CD4-positive, alpha-beta T cell treated with Interleukin-10 for 1 hour (primary cell): ENCODE data around the gene SLC13A4.
"Not testable (repeated sequence)": the region's sequence is repeated elsewhere in the genome, so short reads cannot be mapped to it uniquely, and the experiment has no call there.

Source experiments
- DNase-seq: peaks from one replicate; pipeline ENCODE4 v3.0.0-alpha.2; 2020

SLC13A4 gene

DNA sequence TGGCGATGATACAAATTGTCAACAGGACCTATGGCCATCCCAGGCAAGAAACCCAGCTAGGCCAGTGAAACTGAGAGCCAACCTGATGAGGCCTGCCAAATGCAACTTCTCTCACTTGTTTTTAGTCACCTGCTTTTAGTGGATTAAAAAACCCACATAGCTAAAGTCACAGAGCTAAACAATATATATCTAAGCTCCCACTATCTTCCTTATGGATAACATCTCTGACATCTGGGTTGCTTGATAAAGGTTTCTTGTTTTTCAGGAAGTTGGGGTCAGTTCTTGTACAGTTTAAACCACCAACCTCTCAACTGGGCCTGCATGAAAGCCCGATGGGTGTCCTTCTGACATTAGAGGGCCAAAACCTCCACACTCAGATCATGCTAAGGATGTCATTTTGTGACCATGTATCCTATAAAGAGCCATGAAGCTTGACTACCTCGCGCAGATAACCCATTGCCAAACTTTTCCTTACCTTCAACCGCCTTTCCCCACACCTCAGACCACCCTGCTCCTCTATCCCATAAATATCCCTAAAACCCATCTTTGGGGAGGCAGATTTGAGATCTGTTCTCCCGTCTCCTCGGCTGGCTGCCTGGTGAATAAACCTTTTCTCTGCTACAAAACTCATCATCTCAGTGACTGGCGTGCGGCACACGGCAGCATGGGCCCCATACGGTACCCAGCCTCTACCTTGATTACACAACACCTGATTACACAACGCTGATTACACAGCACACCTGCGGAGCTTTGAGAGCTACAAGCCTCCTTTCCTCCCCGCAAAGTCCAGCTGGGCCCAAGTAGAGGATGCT, 66.5 kb downstream of the SLC13A4 start:
- DNase-seq: peak; percentile 8

DNA sequence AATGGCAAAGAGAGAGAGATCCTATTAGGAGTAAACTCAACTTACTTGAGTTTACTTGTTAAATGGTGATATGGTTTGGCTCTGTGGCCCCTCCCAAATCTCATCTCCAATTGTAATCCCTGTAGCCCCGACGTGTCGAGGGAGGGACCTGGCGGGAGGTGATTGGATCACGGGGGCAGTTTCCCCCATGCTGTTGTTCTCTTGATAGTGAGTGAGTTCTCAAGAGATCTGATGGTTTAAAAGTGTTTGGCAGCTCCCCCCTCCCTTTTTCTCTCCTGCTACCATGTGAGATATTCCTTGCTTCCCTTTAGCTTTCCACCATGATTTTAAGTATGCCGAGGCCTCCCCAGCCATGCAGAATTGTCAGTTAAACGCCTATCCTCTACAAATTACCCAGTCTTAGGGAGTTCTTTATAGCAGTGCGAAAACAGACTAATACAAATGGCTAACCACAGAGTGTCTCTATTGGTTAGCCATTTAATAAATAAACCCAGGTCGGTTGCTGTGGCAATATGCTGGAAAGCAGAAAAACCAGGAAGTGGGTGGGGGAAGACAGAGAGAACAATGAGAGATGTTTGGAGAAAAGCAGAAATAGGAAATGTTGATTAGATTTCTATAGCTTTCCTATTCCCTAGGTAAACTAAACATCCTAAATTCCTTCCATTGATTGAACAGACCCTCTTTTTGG, 68.7 kb downstream of the SLC13A4 start:
- no peak for DNase-seq

DNA sequence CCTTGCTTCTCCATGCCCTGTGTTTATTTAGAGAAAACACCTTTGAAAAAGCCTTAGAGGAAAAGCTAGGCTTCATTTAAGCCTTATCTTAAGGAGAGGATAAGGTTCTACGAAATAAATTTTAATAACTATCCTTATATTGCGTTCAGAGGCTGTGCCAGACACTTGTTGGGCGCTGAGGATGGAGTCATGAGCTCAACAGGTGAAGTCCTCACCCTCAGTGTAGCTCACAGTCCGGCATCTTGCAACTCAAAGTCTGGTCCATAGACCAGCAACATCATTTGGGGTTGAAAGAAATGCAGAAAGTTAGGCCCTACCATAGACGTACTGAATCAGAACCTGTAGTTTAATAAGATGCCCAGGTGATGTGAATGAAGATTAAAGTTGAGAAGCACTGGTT, 69.4 kb downstream of the SLC13A4 start:
- no peak for DNase-seq

DNA sequence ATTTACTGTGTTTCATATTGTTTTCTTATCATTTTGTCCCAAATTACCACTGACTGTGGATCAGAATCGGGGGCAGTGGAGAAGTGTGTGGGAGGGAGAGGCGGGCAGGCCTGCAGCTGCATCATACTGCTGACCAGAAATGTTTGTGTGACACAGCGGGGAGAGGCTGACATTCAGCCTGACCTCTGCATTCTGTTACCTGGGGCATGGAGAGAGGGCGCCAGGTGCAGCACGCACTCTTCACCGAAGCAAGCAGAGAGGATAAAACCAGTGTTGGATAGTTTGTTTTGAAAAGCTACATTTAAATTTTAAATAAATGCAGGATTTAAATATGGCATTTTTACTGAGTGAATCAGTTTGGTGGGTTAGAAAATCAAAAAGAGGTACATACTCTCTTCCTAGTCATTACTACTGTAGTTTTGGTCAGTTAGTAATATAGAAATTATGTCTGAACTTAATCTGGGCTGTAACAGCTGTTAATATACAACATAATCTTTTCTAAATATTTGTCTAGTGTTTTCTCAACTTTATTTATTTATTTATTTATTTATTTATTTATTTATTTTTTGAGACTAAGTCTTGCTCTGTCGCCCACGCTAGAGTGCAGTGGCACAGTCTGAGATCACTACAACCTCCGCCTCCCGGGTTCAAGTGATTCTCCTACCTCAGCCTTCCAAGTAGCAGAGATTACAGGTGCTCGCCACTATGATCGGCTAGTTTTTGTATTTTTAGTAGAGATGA, 74.5 kb downstream of the SLC13A4 start:
- DNase-seq: no peak

DNA sequence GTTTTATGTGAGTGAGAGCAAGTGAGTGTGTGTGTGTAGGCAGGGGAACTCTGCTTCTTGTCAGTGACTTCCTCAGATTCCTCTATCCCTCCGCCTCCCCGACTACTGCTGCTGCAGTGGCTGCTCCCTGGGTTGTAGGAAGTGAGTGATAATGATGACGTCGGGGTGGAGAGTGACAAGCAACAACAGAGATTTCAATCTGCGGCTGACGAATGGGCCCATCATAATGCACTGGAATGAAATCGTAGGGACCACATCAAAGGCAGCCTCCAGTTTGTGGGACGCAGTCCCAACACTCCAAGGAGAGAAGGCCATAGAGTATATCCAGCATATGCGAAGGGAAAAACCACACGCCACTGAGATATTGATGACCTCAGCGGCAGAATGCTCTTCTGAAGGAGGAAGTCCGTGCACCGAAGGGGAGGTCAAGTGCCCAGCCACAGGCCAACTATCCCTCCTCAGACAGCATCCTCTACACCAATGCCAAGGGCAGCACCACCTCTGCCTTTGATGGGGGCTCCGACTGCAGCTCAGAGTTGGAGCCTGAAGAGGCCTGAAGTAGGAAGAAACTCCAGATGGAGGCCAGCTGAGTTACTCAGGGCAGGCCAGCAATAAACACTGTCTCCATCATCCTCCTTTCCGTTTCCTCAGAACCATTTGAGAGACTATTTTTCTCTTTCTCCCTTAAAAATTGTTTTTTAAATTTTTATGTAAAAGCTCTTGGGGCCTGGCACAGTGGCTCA, 77.0 kb downstream of the SLC13A4 start:
- no peak for DNase-seq

DNA sequence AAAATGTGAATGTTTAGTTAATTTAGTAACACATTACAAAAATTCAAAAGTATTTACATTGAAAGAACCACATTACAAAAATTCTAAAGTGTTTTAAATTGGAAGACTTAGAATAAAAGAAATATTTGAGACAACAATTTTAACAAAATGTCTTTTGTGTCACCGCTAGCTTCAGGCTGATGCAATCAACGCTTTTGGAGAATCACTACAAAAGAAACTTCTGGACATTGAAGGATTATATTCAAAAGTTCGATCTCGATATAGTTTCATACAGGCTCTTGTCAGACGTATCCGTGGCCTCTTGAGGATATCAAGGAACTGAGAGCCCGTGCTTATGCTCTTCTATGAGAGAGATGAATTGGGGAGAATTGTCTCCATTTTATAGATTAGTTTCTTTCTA, 79.8 kb downstream of the SLC13A4 start:
- no peak for DNase-seq

DNA sequence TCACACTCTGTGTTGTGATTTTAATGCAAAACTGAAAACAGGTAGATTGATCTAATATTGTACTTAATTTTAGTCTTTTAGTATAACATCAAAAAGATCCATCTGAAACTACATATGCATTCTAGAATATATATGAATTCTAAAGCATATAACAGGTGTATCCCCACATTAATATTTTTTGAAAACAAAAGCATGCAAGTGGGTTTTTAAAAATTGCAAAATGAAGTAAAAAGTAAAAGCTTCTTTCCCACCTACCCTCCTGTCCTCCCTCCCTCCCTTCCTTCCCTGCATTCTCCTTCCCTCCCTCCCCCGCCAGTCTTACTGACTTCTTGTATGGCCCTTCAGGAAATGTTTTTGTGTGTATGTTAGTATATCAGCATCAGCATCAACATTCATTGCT, 80.2 kb downstream of the SLC13A4 start:
- no peak for DNase-seq

DNA sequence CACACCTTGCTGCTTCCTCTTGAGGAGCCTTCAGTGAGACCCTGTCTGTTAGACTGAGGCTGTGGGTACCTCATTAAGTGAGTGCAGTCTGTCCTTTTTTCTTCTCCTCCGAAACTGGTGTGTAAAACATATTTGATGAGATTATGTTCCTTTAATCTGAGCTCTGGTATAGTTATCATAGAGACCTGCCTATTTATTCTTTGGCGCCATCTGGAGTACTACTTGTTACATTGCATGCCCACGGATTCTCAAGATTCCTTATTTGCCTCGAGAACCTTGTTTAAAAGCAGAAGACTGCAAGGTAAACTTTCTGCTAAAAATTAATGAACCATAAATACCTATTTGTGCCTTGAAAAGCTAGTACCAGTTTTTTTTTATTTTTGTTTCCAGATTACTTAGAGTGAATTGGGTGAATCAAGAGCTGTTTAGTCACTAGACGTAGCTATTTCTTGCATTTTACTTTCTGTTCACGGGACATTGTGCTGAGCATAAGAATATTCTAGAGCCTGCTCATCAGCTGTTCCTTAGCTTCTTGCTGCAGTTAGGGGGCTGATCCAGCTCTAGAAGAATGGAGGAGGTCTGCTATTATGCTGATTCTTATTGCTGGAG, 82.6 kb downstream of the SLC13A4 start:
- DNase-seq: peak; percentile 54

DNA sequence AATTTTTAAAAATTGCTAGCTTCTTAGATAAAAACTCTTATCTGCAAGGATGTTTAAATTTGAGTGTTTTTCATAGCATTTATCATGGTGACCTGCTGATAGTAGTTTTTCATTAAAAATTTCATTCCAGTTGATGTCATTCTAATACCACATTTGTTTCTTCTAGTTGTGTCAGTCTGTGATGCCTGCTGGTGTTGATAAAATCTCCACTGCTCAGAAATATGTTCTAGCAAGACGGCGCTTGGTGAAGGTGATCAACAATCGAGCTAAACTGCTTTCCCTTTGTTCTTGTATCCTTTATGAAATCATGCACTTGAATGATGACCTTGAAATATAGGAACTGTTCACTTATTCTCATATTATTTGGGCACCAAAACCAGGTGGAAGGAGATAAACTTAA, 83.3 kb downstream of the SLC13A4 start:
- no peak for DNase-seq

DNA sequence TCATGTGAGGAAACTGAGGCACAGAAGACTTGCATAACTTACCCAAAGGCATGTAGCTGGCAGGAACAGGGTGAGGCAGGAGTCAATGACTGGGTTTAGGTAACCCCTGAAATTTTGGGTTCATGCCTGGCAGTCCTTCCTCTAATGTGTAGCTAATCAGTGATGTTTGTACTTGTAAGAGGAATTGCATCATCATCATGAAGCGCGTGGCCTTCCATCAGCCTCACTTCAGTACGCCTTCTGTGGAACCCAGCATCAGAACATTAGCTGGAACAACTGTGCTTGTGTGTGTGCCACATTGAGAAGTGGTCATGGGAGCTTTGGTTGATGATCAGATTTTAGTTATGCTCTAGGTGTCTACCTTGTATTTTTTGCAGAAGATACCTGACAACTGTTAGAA, 83.8 kb downstream of the SLC13A4 start:
- DNase-seq: no peak

DNA sequence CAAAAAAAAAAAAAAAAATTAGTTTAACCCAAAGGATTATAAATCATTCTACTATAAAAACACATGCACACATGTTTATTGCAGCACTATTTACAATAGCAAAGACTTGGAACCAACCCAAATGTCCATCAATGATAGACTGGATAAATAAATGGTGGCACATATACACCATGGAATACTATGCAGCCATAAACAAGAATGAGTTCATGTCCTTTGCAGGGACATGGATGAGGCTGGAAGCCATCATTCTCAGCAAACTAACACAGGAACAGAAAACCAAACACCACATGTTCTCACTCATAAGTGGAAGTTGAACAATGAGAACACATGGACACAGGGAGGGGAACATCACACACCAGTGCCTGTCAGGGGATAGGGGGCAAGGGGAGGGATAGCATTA, 88.3 kb downstream of the SLC13A4 start:
- not testable (repeated sequence) for DNase-seq

DNA sequence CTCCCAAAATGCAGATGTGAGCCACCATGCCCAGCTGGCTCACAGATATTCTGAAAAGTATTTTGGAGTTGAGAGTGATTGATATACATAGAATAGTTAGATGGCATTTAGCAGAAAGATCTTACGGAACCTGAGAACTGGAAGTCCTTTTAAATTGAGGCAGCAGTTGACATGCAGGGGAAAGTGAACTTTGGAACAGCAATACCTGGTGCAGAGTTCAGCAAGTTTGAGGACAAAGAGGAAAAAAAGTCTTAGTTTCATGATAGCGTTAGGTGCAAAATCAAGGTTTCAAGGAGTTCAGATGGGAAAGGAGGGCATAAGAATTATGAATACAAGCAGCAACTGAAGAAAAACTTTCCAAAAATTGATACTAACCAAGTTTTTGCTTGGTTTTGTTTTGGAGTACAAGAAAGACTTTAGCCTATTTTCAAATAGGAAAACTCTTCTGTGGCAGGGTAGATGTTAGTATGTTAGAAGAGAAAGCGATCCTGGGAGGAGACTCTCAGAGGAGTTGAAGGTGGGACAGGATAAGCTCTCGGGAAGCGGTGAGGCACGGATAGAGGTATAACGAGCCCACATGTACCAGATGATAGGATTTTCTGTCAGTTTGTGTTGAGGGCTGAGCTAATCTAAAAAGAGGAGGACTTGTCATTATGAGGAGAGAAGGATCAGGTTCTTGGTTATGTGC, 93.7 kb downstream of the SLC13A4 start:
- DNase-seq: no peak
